NCI-H526 treated with DMSO at 0.1 percent for 48 hours (cell line): Measurements from ENCODE around the gene GNAT3.

Source experiments
- DNase-seq: peaks from one replicate; lab custom pipeline; 2025; lab: John Stamatoyannopoulos, UW

GNAT3 gene

GRCh38 chr7:80463272-80463920 is 48.5 kb downstream of the GNAT3 start:
- peak; percentile 17 for DNase-seq

GRCh38 chr7:80460857-80461256 is 51.0 kb downstream of the GNAT3 start:
- DNase-seq = no peak

- no peak for DNase-seq
Measured at GRCh38 chr7:80459776-80460510, 51.9 kb downstream of the GNAT3 start.

GRCh38 chr7:80458822-80459725 is 52.8 kb downstream of the GNAT3 start:
- DNase-seq = no peak

GRCh38 chr7:80453699-80454340 is 58.0 kb downstream of the GNAT3 start:
- peak; percentile 33 for DNase-seq

GRCh38 chr7:80450621-80451308 is 61.1 kb downstream of the GNAT3 start:
- DNase-seq = no peak

- DNase-seq = no peak
Measured at GRCh38 chr7:80449836-80450235, 62.0 kb downstream of the GNAT3 start.

- DNase-seq = no peak
Measured at GRCh38 chr7:80445351-80445750, 66.5 kb downstream of the GNAT3 start.

- no peak for DNase-seq
Measured at GRCh38 chr7:80444811-80445210, 67.1 kb downstream of the GNAT3 start.

GRCh38 chr7:80443325-80443724 is 68.5 kb downstream of the GNAT3 start:
- no peak for DNase-seq

- no peak for DNase-seq
Measured at GRCh38 chr7:80440883-80441282, 71.0 kb downstream of the GNAT3 start.

- DNase-seq = no peak
Measured at GRCh38 chr7:80439894-80440821, 71.7 kb downstream of the GNAT3 start.

GRCh38 chr7:80435521-80435920 is 76.3 kb downstream of the GNAT3 start:
- DNase-seq = no peak

GRCh38 chr7:80434047-80434446 is 77.8 kb downstream of the GNAT3 start:
- no peak for DNase-seq

- no peak for DNase-seq
Measured at GRCh38 chr7:80432166-80432565, 79.7 kb downstream of the GNAT3 start.

- no peak for DNase-seq
Measured at GRCh38 chr7:80429181-80429580, 82.7 kb downstream of the GNAT3 start.

GRCh38 chr7:80428161-80429054 is 83.5 kb downstream of the GNAT3 start:
- peak; percentile 78 for DNase-seq

GRCh38 chr7:80427218-80427617 is 84.6 kb downstream of the GNAT3 start:
- DNase-seq = no peak

- DNase-seq = no peak
Measured at GRCh38 chr7:80420876-80421275, 91.0 kb downstream of the GNAT3 start.
